PC-9 (cell line): ENCODE measurements around the gene SND1. TPM values are rescaled to one million over a fixed set of nuclear protein-coding genes. Genes with fewer than 3 reads are reported as not detected.

Source experiments
- BruUV-seq: library from RNA; stranded (reverse); fragments of 400-500 nt; replicated peaks from 2 replicates; lab custom pipeline; 2021; lab: Mats Ljungman, UMichigan
- CTCF ChIA-PET: fragments of 300-600 bp; sonication (Branson Sonifier 250); formaldehyde crosslinking; loops from one replicate; lab custom pipeline; 2022; ENCODE audit warnings: antibody characterized with exemption; lab: Charles Lee
- POLR2A ChIA-PET: fragments of 300-600 bp; sonication (Branson Sonifier 250); formaldehyde crosslinking; loops from one replicate; lab custom pipeline; 2022; ENCODE audit warnings: antibody characterized with exemption; ENCODE audit not compliant: unreplicated experiment; lab: Charles Lee
- DNase-seq, 2 experiments: peaks; one replicate each; pipeline versions ENCODE4 v3.0.0 to v3.0.0-alpha.2; 2015 to 2022; ENCODE audit warnings: mixed read lengths in 1 of 2
- H2AFZ ChIP-seq: fragments of 200-600 bp; sonication (generic); 2 replicates; pipeline ENCODE4 v1.8.1; 2017; ENCODE audit warnings: antibody characterized with exemption
- H3F3A ChIP-seq: fragments of 200-600 bp; sonication (generic); 2 replicates; pipeline ENCODE4 v1.8.1; 2017; ENCODE audit warnings: antibody characterized with exemption, mild to moderate bottlenecking, low read depth; ENCODE audit not compliant: insufficient read depth
- H3K27ac ChIP-seq: fragments of 200-600 bp; sonication (generic); 2 replicates; pipeline ENCODE4 v1.6.1; 2016; ENCODE audit warnings: mixed run types
- H3K27me3 ChIP-seq: fragments of 200-600 bp; sonication (generic); 2 replicates; pipeline ENCODE4 v1.6.1; 2016; ENCODE audit warnings: low read depth, mixed run types; ENCODE audit not compliant: insufficient read depth
- H3K36me3 ChIP-seq: fragments of 200-600 bp; sonication (generic); 2 replicates; pipeline ENCODE4 v1.6.1; 2016; ENCODE audit warnings: low read depth, mixed run types
- H3K4me1 ChIP-seq: fragments of 200-600 bp; sonication (generic); replicated peaks from 2 replicates; pipeline ENCODE4 v1.6.1; 2016; ENCODE audit warnings: mixed run types; ENCODE audit not compliant: insufficient read depth
- H3K4me2 ChIP-seq: fragments of 200-600 bp; sonication (generic); 2 replicates; pipeline ENCODE4 v1.6.1; 2017; ENCODE audit warnings: mixed run types
- H3K4me3 ChIP-seq: fragments of 200-600 bp; sonication (generic); 2 replicates; pipeline ENCODE4 v1.6.1; 2016; ENCODE audit warnings: mixed run types
- H3K79me2 ChIP-seq: fragments of 200-600 bp; sonication (generic); 2 replicates; pipeline ENCODE4 v1.6.1; 2017; ENCODE audit warnings: low read depth, mixed run types
- H3K9me2 ChIP-seq: fragments of 200-600 bp; sonication (generic); 2 replicates; pipeline ENCODE4 v1.8.1; 2017; ENCODE audit warnings: mild to moderate bottlenecking; ENCODE audit not compliant: insufficient read depth
- H3K9me3 ChIP-seq: fragments of 200-600 bp; sonication (generic); 2 replicates; pipeline ENCODE4 v1.8.1; 2016; ENCODE audit warnings: low read depth; ENCODE audit not compliant: insufficient read depth
- H4K20me1 ChIP-seq: fragments of 200-600 bp; sonication (generic); 2 replicates; pipeline ENCODE4 v1.8.1; 2017; ENCODE audit not compliant: insufficient read depth
- CTCF ChIP-seq: fragments of 200-600 bp; sonication (generic); conservative IDR thresholded peaks from 2 replicates; pipeline ENCODE4 v1.6.1; 2017; ENCODE audit warnings: mixed run types, antibody characterized with exemption, mild to moderate bottlenecking, moderate library complexity
- EZH2 ChIP-seq: fragments of 200-600 bp; sonication (generic); IDR thresholded peaks from 2 replicates; pipeline ENCODE4 v1.8.0; 2017; ENCODE audit warnings: antibody characterized with exemption, low read depth
- intact Hi-C: fragments of 100-400 bp; cut with micrococcal nuclease; formaldehyde crosslinking; loops from one replicate; pipeline ENCODE4 v1.10.0; 2022; ENCODE audit not compliant: unreplicated experiment
- total RNA-seq: library from RNA; stranded (reverse); gene quantifications from 2 replicates; pipeline ENCODE4 v1.2.3, GENCODE V29; 2021

Gene SND1
- total RNA-seq, 1 experiment from 2014 or later = 273 TPM

DNA sequence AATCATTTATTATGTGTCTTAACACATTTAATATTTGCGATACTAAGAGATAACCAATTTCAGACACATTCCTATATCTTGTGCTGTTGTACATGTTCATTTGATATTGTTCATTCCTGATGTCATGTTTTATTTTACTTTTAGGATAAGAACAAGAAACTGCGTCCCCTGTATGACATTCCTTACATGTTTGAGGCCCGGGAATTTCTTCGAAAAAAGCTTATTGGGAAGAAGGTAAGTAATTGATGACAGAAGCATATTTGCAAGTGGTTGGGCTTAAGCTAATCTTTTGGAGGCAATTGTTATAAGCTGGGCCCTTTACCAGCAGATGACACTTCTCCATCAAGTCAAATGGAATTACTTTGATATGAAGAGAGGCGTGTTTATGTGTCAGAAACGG lies 155.3 kb downstream of the SND1 start:
- TF ChIP-seq CTCF = no peak
- TF ChIP-seq EZH2 = no peak
- Histone ChIP-seq H3K79me2 (peaks cover 53% of the 10 kb centered on the region), H3F3A (no peaks in the 10 kb centered on the region; the same call in 1 of the 2 replicates), H3K27ac (no peak overlapping the region), H3K4me3 (no peak overlapping the region), H4K20me1 (peaks cover 71% of the 10 kb centered on the region), H3K27me3 (no peaks in the 10 kb centered on the region), H2AFZ (no peak overlapping the region), H3K9me3 (no peaks in the 10 kb centered on the region), H3K4me2 (no peak overlapping the region), H3K36me3 (peaks cover 6% of the 10 kb centered on the region; the same call in 1 of the 2 replicates), H3K9me2 (no peaks in the 10 kb centered on the region), H3K4me1 (no peaks in the 10 kb centered on the region)
- ChIA-PET POLR2A (interaction anchor here (0.6 kb wide), 1 partner anchor 1285 kb away, joined by 3 read pairs; no protein-coding TSS in a partner anchor), CTCF (interaction anchor here (0.6 kb wide), 1 partner anchor 133 kb away, joined by 3 read pairs; no protein-coding TSS in a partner anchor)
- no TSS peak for BruUV-seq
- no peak for DNase-seq
- intact Hi-C loops = no loop called here

- POLR2A ChIA-PET = no interaction called here
- no peak for DNase-seq
- Histone ChIP-seq H3K9me2 (no peaks in the 10 kb centered on the region), H3K27me3 (no peaks in the 10 kb centered on the region), H3F3A (no peaks in the 10 kb centered on the region; the same call in 1 of the 2 replicates), H4K20me1 (peaks cover 71% of the 10 kb centered on the region), H3K4me2 (no peak overlapping the region), H2AFZ (no peak overlapping the region), H3K4me1 (no peaks in the 10 kb centered on the region), H3K79me2 (peaks cover 58% of the 10 kb centered on the region), H3K4me3 (no peak overlapping the region), H3K9me3 (no peaks in the 10 kb centered on the region), H3K27ac (no peak overlapping the region), H3K36me3 (peaks cover 9% of the 10 kb centered on the region; the same call in 1 of the 2 replicates)
- TF ChIP-seq EZH2 = no peak
- TF ChIP-seq CTCF = no peak
- no TSS peak for BruUV-seq
- intact Hi-C loops = no loop called here
- CTCF ChIA-PET = no interaction called here
Observed at GRCh38 chr7:127807829-127808228, 155.8 kb downstream of the SND1 start.

GRCh38 chr7:127809261-127809702 lies 157.3 kb downstream of the SND1 start:
- Histone ChIP-seq H3K79me2 (peaks cover 61% of the 10 kb centered on the region), H3K4me1 (no peaks in the 10 kb centered on the region), H3K9me3 (no peaks in the 10 kb centered on the region), H3K36me3 (peaks cover 9% of the 10 kb centered on the region; the same call in 1 of the 2 replicates), H3K4me3 (no peak overlapping the region), H3K9me2 (no peaks in the 10 kb centered on the region), H3F3A (no peaks in the 10 kb centered on the region; the same call in 1 of the 2 replicates), H3K27ac (no peak overlapping the region), H2AFZ (no peak overlapping the region), H4K20me1 (peaks cover 71% of the 10 kb centered on the region), H3K4me2 (no peak overlapping the region), H3K27me3 (no peaks in the 10 kb centered on the region)
- ChIA-PET CTCF (no interaction called here), POLR2A (no interaction called here)
- intact Hi-C loops = no loop called here
- DNase-seq = peak in 1 of 2 experiments; percentile 11
- no peak for TF ChIP-seq CTCF
- TF ChIP-seq EZH2 = no peak
- BruUV-seq = no TSS peak
